Astrocyte (in vitro differentiated cells and primary cell): ENCODE measurements around the gene HNF1A. TPM values are rescaled to one million over a fixed set of nuclear protein-coding genes. Genes with fewer than 3 reads are reported as not detected.

Experiments used
- DNase-seq: peaks from one replicate; pipeline ENCODE4 v3.0.0-alpha.2; 2010; ENCODE audit warnings: low read depth
- FAIRE-seq: peaks from 2 replicates; lab custom pipeline; 2011; peaks lifted over from hg19 to GRCh38; lab: Jason Lieb, UNC
- H2AFZ ChIP-seq: 2 replicates; pipeline ENCODE4 v1.6.0; 2012; ENCODE audit warnings: low read depth, low read length, inconsistent platforms
- H3K27ac ChIP-seq: 2 replicates; pipeline ENCODE4 v1.5.1; 2011; ENCODE audit warnings: low read depth, low read length, inconsistent platforms
- H3K27me3 ChIP-seq: 2 replicates; pipeline ENCODE4 v1.6.0; 2011; ENCODE audit warnings: low read length, inconsistent platforms; ENCODE audit not compliant: insufficient read depth
- H3K36me3 ChIP-seq: 2 replicates; pipeline ENCODE4 v1.5.1; 2011; ENCODE audit warnings: low read length, inconsistent platforms; ENCODE audit not compliant: insufficient read depth
- H3K4me1 ChIP-seq: 2 replicates; pipeline ENCODE4 v1.5.1; 2011; ENCODE audit warnings: low read length, inconsistent platforms; ENCODE audit not compliant: insufficient read depth
- H3K4me2 ChIP-seq: 2 replicates; pipeline ENCODE4 v1.6.0; 2012; ENCODE audit warnings: low read length, inconsistent platforms
- H3K4me3 ChIP-seq: 2 replicates; pipeline ENCODE4 v1.5.1; 2011; ENCODE audit warnings: low read depth, mild to moderate bottlenecking, low read length, inconsistent platforms; ENCODE audit not compliant: insufficient read depth
- H3K79me2 ChIP-seq: 2 replicates; pipeline ENCODE4 v1.6.0; 2012; ENCODE audit warnings: mild to moderate bottlenecking, low read length, inconsistent platforms; ENCODE audit not compliant: insufficient read depth
- H3K9ac ChIP-seq: 2 replicates; pipeline ENCODE4 v1.6.0; 2012; ENCODE audit warnings: mild to moderate bottlenecking, low read length, inconsistent platforms
- H3K9me3 ChIP-seq: 2 replicates; pipeline ENCODE4 v1.5.1; 2012; ENCODE audit warnings: low read depth, mild to moderate bottlenecking, low read length, inconsistent platforms; ENCODE audit not compliant: insufficient read depth
- H4K20me1 ChIP-seq: 2 replicates; pipeline ENCODE4 v1.6.0; 2012; ENCODE audit warnings: low read length, inconsistent platforms; ENCODE audit not compliant: insufficient read depth
- H3K27ac Mint-ChIP-seq: one replicate; pipeline ENCODE4 v1.8.0; 2021; ENCODE audit warnings: mild to moderate bottlenecking, mixed read lengths; ENCODE audit not compliant: unreplicated experiment
- H3K27me3 Mint-ChIP-seq: one replicate; pipeline ENCODE4 v1.8.0; 2021; ENCODE audit warnings: low read depth, mixed read lengths; ENCODE audit not compliant: unreplicated experiment
- H3K36me3 Mint-ChIP-seq: one replicate; pipeline ENCODE4 v1.8.0; 2021; ENCODE audit warnings: low read depth, mixed read lengths; ENCODE audit not compliant: unreplicated experiment
- H3K4me1 Mint-ChIP-seq: one replicate; pipeline ENCODE4 v1.8.0; 2021; ENCODE audit warnings: low read depth, mixed read lengths; ENCODE audit not compliant: unreplicated experiment
- H3K4me3 Mint-ChIP-seq: one replicate; pipeline ENCODE4 v1.8.0; 2021; ENCODE audit warnings: mild to moderate bottlenecking, moderate library complexity, mixed read lengths; ENCODE audit not compliant: unreplicated experiment
- H3K9me3 Mint-ChIP-seq: one replicate; pipeline ENCODE4 v1.8.0; 2021; ENCODE audit warnings: mild to moderate bottlenecking, mixed read lengths; ENCODE audit not compliant: unreplicated experiment
- EZH2 ChIP-seq: IDR thresholded peaks from 2 replicates; pipeline ENCODE4 v1.6.1; 2012; ENCODE audit warnings: mild to moderate bottlenecking, low read length, inconsistent platforms; ENCODE audit not compliant: insufficient read depth
- total RNA-seq: library from RNA; stranded (reverse); gene quantifications from 2 replicates; pipeline ENCODE4 v1.2.1, GENCODE V29; 2021
- TF ChIP-seq, protein P1 (sequence below): IDR thresholded peaks from 2 replicates; pipeline ENCODE4 v1.5.1; 2011; ENCODE audit warnings: low read depth, mild to moderate bottlenecking, inconsistent platforms, low read length, moderate library complexity; ENCODE audit not compliant: insufficient read depth

HNF1A gene
- total RNA-seq, 1 donor from 2014 or later, result not detected

DNA sequence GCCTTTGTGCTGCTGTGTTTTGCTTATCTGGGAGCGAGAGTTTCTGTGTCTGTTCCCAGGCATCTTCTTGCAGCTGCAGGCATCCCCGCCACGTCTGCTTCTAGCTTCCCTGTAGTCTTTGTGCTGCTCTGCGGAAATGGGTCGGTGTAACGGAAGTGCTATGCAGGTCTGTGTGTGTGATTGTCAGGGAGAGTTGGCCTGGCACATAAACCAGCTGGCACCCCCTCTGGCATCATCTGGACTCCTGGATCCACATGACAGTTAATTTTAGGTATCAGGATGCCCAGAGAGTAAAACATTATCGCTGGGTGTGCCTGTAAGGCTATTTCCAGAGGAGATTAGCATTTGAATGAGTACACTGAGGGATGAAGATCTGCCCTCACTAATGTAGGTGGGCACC is 70.1 kb downstream of the HNF1A start:
- H3K9ac ChIP-seq, result no peak overlapping the region
- H3K4me2 ChIP-seq, result no peak overlapping the region
- no peaks in the 10 kb centered on the region for H4K20me1 ChIP-seq
- no peak overlapping the region for H2AFZ ChIP-seq
- H3K36me3 ChIP-seq, result no peaks in the 10 kb centered on the region
- Mint-ChIP-seq H3K27ac (no peak overlapping the region), H3K9me3 (peaks cover 2% of the 10 kb centered on the region), H3K4me1 (no peaks in the 10 kb centered on the region), H3K27me3 (peaks cover 42% of the 10 kb centered on the region), H3K36me3 (peaks cover 1% of the 10 kb centered on the region), H3K4me3 (no peak overlapping the region)
- no peak for DNase-seq
- no peaks in the 10 kb centered on the region for H3K9me3 ChIP-seq
- no peak overlapping the region for H3K4me3 ChIP-seq
- H3K27me3 ChIP-seq, result peaks cover 10% of the 10 kb centered on the region
- H3K27ac ChIP-seq, result no peak overlapping the region
- no peaks in the 10 kb centered on the region for H3K4me1 ChIP-seq
- no peak for TF ChIP-seq EZH2
- TF ChIP-seq, protein P1, sequence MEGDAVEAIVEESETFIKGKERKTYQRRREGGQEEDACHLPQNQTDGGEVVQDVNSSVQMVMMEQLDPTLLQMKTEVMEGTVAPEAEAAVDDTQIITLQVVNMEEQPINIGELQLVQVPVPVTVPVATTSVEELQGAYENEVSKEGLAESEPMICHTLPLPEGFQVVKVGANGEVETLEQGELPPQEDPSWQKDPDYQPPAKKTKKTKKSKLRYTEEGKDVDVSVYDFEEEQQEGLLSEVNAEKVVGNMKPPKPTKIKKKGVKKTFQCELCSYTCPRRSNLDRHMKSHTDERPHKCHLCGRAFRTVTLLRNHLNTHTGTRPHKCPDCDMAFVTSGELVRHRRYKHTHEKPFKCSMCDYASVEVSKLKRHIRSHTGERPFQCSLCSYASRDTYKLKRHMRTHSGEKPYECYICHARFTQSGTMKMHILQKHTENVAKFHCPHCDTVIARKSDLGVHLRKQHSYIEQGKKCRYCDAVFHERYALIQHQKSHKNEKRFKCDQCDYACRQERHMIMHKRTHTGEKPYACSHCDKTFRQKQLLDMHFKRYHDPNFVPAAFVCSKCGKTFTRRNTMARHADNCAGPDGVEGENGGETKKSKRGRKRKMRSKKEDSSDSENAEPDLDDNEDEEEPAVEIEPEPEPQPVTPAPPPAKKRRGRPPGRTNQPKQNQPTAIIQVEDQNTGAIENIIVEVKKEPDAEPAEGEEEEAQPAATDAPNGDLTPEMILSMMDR, result no peak
- H3K79me2 ChIP-seq, result no peaks in the 10 kb centered on the region
- FAIRE-seq, result no peak

DNA sequence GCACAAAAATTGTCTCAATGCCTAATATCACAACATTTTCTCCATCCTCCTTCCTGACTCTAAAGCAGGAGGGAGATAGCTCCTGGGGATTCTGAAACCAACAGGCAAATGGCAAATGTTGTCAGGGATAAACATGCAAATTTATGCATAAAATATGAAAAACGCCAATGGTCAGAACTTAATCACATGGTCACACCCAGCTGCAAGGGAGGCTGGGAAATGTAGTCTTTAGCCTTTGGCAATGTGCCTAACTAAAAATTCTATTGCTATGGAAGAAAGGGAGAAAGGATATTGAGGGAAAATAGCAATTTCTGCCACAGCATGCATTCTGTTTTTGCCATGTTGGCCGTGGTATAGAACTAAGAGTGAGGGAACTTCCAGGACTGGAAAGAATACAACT is 72.4 kb downstream of the HNF1A start:
- Histone ChIP-seq H2AFZ (no peak overlapping the region), H4K20me1 (no peaks in the 10 kb centered on the region), H3K4me3 (no peak overlapping the region), H3K4me2 (no peak overlapping the region), H3K79me2 (no peaks in the 10 kb centered on the region), H3K9ac (no peak overlapping the region), H3K27me3 (peaks cover 3% of the 10 kb centered on the region), H3K9me3 (no peaks in the 10 kb centered on the region), H3K4me1 (no peaks in the 10 kb centered on the region), H3K27ac (no peak overlapping the region), H3K36me3 (no peaks in the 10 kb centered on the region)
- DNase-seq, result no peak
- no peaks in the 10 kb centered on the region for H3K9me3 Mint-ChIP-seq
- TF ChIP-seq EZH2, result no peak
- TF ChIP-seq, protein P1, result no peak
- no peak overlapping the region for H3K27ac Mint-ChIP-seq
- no peaks in the 10 kb centered on the region for H3K4me1 Mint-ChIP-seq
- no peak for FAIRE-seq
- H3K27me3 Mint-ChIP-seq, result peaks cover 25% of the 10 kb centered on the region
- H3K4me3 Mint-ChIP-seq, result no peak overlapping the region
- H3K36me3 Mint-ChIP-seq, result peaks cover 1% of the 10 kb centered on the region

Other genes with a start within 250 kb of the HNF1A start
- 42.5 and 48.3 TPM in 2 replicates for gene SPPL3, start 74.2 kb upstream of the HNF1A start, total RNA-seq
- 16.2 and 19.4 TPM in 2 replicates for gene C12orf43, start 37.9 kb downstream of the HNF1A start, total RNA-seq
- 0.75 and 1.3 TPM in 2 replicates for gene OASL, start 60.7 kb downstream of the HNF1A start, total RNA-seq
- 0.07 TPM in 1 of 2 replicates, not detected in the other for gene P2RX7, start 154.3 kb downstream of the HNF1A start, total RNA-seq
- 13.9 and 14.3 TPM in 2 replicates for gene P2RX4, start 231.6 kb downstream of the HNF1A start, total RNA-seq